Osteoblast (primary cell): ENCODE measurements around the gene SLC48A1. TPM values are rescaled to one million over a fixed set of nuclear protein-coding genes. Genes with fewer than 3 reads are reported as not detected.

Experiments
- DNase-seq: peaks from one replicate; pipeline ENCODE4 v3.0.0; 2011; ENCODE audit warnings: low spot score, mixed read lengths; ENCODE audit not compliant: insufficient read length; ENCODE audit errors: missing footprints
- H2AFZ ChIP-seq: 2 replicates; pipeline ENCODE4 v1.6.0; 2011; ENCODE audit warnings: mild to moderate bottlenecking, low read length
- H3K27ac ChIP-seq: 2 replicates; pipeline ENCODE4 v1.5.1; 2011; ENCODE audit warnings: mild to moderate bottlenecking, low read depth, low read length, moderate library complexity
- H3K27me3 ChIP-seq: 2 replicates; pipeline ENCODE4 v1.6.0; 2012; ENCODE audit warnings: mild to moderate bottlenecking, control low read depth, inconsistent platforms, low read length, moderate library complexity; ENCODE audit not compliant: insufficient read depth
- H3K36me3 ChIP-seq: 2 replicates; pipeline ENCODE4 v1.5.1; 2011; ENCODE audit warnings: mild to moderate bottlenecking, low read length, control low read depth, moderate library complexity; ENCODE audit not compliant: insufficient read depth
- H3K4me1 ChIP-seq: 2 replicates; pipeline ENCODE4 v1.5.1; 2011; ENCODE audit warnings: mild to moderate bottlenecking, low read length, control low read depth, moderate library complexity; ENCODE audit not compliant: insufficient read depth
- H3K4me2 ChIP-seq: 2 replicates; pipeline ENCODE4 v1.6.0; 2011; ENCODE audit warnings: mild to moderate bottlenecking, low read length; ENCODE audit not compliant: insufficient read depth
- H3K4me3 ChIP-seq: fragments of 200-600 bp; sonication (generic); 3 replicates; pipeline ENCODE4 v1.5.1; 2012; ENCODE audit warnings: mild to moderate bottlenecking, low read length, inconsistent platforms; ENCODE audit not compliant: insufficient read depth
- H3K79me2 ChIP-seq: 2 replicates; pipeline ENCODE4 v1.6.0; 2012; ENCODE audit warnings: mild to moderate bottlenecking, low read length, control low read depth, inconsistent platforms; ENCODE audit not compliant: insufficient read depth
- H3K9me3 ChIP-seq: 2 replicates; pipeline ENCODE4 v1.5.1; 2011; ENCODE audit warnings: low read depth, low read length, control low read depth
- H4K20me1 ChIP-seq: 2 replicates; pipeline ENCODE4 v1.6.0; 2012; ENCODE audit warnings: mild to moderate bottlenecking, low read length, control low read depth; ENCODE audit not compliant: insufficient read depth
- CTCF ChIP-seq: IDR thresholded peaks from 2 replicates; pipeline ENCODE4 v1.5.1; 2011; ENCODE audit warnings: mild to moderate bottlenecking, low read depth, low read length, moderate library complexity; ENCODE audit errors: extremely low read depth
- total RNA-seq: library from RNA; depleted of rRNA; stranded (reverse); fragments of >200 nt; gene quantifications from 2 replicates; pipeline ENCODE4 v1.2.3, GENCODE V29; 2012

SLC48A1 gene
- total RNA-seq, 1 donor, result 19.2 TPM

- Histone ChIP-seq H3K36me3 (no peaks in the 10 kb centered on the region), H3K4me3 (no peak overlapping the region), H3K9me3 (no peaks in the 10 kb centered on the region), H2AFZ (no peak overlapping the region), H3K27me3 (no peaks in the 10 kb centered on the region), H3K79me2 (no peaks in the 10 kb centered on the region), H3K4me1 (peaks cover 24% of the 10 kb centered on the region), H4K20me1 (no peaks in the 10 kb centered on the region), H3K27ac (no peak overlapping the region), H3K4me2 (no peak overlapping the region)
- DNase-seq, result peak; percentile 71
- no peak for TF ChIP-seq CTCF
These were observed 31.7 kb upstream of the SLC48A1 start for GRCh38 chr12:47741340-47741703.

GRCh38 chr12:47742253-47742825, 30.7 kb upstream of the SLC48A1 start:
- Histone ChIP-seq H3K4me2 (no peak overlapping the region), H2AFZ (no peak overlapping the region), H3K27me3 (no peaks in the 10 kb centered on the region), H3K4me1 (peaks cover 13% of the 10 kb centered on the region), H3K79me2 (no peaks in the 10 kb centered on the region), H3K27ac (no peak overlapping the region), H3K36me3 (no peaks in the 10 kb centered on the region), H3K9me3 (no peaks in the 10 kb centered on the region), H4K20me1 (no peaks in the 10 kb centered on the region), H3K4me3 (no peak overlapping the region)
- DNase-seq, result peak; percentile 87
- peak; percentile 99 for TF ChIP-seq CTCF

- Histone ChIP-seq H4K20me1 (no peaks in the 10 kb centered on the region), H3K79me2 (no peaks in the 10 kb centered on the region), H3K36me3 (no peaks in the 10 kb centered on the region), H3K27me3 (no peaks in the 10 kb centered on the region), H2AFZ (no peak overlapping the region), H3K4me3 (no peak overlapping the region), H3K4me1 (peaks cover 10% of the 10 kb centered on the region), H3K27ac (no peak overlapping the region), H3K4me2 (no peak overlapping the region), H3K9me3 (no peaks in the 10 kb centered on the region)
- DNase-seq, result no peak
- no peak for TF ChIP-seq CTCF
These were observed 29.7 kb upstream of the SLC48A1 start for GRCh38 chr12:47743311-47743860.

- no peak overlapping the region for H3K4me3 ChIP-seq
- peak; percentile 31 for TF ChIP-seq CTCF
- no peaks in the 10 kb centered on the region for H3K9me3 ChIP-seq
- peak; percentile 42 for DNase-seq
- peaks cover 10% of the 10 kb centered on the region for H3K4me1 ChIP-seq
- H3K36me3 ChIP-seq, result no peaks in the 10 kb centered on the region
- no peaks in the 10 kb centered on the region for H3K79me2 ChIP-seq
- no peak overlapping the region for H2AFZ ChIP-seq
- no peak overlapping the region for H3K4me2 ChIP-seq
- H3K27me3 ChIP-seq, result no peaks in the 10 kb centered on the region
- H3K27ac ChIP-seq, result no peak overlapping the region
- no peaks in the 10 kb centered on the region for H4K20me1 ChIP-seq
These were observed 28.9 kb upstream of the SLC48A1 start for GRCh38 chr12:47744005-47744651.
